Lower leg skin (tissue), 3 donors: Measurements from ENCODE around the gene ASB6.

Source experiments
- POLR2A ChIP-seq, 2 donors: fragments of 450-650 bp; IDR thresholded peaks; one replicate each; pipeline ENCODE4 v1.6.1; 2016 to 2017; ENCODE audit warnings: antibody characterized with exemption in 2 of 2, mild to moderate bottlenecking in 1 of 2, moderate library complexity in 1 of 2
- TF ChIP-seq, protein P1 (sequence below), 3 donors: fragments of 450-650 bp; IDR thresholded peaks; one replicate each; pipeline ENCODE4 v1.5.1; 2016; ENCODE audit warnings: antibody characterized with exemption in 3 of 3, mild to moderate bottlenecking in 3 of 3, moderate library complexity in 2 of 3

DNA sequence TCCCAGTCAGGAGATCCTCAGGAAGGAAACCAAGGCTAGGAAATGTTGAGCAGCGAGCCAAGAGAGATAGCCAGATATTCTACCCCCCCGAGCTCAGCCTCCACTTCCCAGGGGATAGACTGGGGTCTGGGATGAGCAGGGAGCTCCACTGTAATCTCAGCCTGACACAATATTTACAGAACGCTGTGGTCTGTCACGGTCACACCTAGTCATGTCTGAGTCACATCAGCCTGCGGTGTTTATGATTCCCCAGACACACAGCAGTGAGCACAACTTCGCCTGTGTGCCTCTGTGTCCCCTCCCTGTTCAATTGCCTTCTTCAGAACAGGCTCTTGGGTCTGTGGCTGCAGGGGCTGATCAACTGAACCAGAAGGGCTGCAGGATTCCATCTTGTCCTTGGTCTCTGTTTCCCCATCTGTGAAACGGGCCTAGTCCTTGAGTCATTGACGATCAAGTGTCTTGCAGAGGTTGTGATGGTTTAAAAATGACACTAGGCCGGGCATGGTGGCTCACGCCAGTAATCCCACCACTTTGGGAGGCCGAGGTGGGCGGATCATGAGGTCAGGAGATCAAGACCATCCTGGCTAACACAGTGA, 14.9 kb upstream of the ASB6 start:
- no peak for TF ChIP-seq POLR2A (IDR thresholded peaks at IDR 0.05)
- TF ChIP-seq, protein P1, sequence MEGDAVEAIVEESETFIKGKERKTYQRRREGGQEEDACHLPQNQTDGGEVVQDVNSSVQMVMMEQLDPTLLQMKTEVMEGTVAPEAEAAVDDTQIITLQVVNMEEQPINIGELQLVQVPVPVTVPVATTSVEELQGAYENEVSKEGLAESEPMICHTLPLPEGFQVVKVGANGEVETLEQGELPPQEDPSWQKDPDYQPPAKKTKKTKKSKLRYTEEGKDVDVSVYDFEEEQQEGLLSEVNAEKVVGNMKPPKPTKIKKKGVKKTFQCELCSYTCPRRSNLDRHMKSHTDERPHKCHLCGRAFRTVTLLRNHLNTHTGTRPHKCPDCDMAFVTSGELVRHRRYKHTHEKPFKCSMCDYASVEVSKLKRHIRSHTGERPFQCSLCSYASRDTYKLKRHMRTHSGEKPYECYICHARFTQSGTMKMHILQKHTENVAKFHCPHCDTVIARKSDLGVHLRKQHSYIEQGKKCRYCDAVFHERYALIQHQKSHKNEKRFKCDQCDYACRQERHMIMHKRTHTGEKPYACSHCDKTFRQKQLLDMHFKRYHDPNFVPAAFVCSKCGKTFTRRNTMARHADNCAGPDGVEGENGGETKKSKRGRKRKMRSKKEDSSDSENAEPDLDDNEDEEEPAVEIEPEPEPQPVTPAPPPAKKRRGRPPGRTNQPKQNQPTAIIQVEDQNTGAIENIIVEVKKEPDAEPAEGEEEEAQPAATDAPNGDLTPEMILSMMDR (IDR thresholded peaks at IDR 0.05), result no peak
